DND-41 (cell line): ENCODE data around the gene SAMD4B.

Experiments used
- ATAC-seq: fragments of 200-7000 bp; cut with Tn5 transposase; 3 replicates; pipeline ENCODE4 v1.9.1; 2021; ENCODE audit warnings: low read depth; ENCODE audit not compliant: insufficient read depth
- DNase-seq: peaks from one replicate; pipeline ENCODE4 v3.0.0-alpha.2; 2020
- H2AFZ ChIP-seq: 2 replicates; pipeline ENCODE4 v1.6.0; 2012; ENCODE audit warnings: low read depth, low read length
- H3K27ac ChIP-seq: 2 replicates; pipeline ENCODE4 v1.5.1; 2012; ENCODE audit warnings: low read length, inconsistent platforms
- H3K27me3 ChIP-seq: fragments of 200-600 bp; sonication (generic); 2 replicates; pipeline ENCODE4 v1.6.0; 2012; ENCODE audit warnings: low read length, mild to moderate bottlenecking, inconsistent platforms; ENCODE audit not compliant: insufficient read depth, poor library complexity
- H3K36me3 ChIP-seq: 2 replicates; pipeline ENCODE4 v1.5.1; 2012; ENCODE audit warnings: low read length, inconsistent platforms; ENCODE audit not compliant: insufficient read depth
- H3K4me1 ChIP-seq: 2 replicates; pipeline ENCODE4 v1.5.1; 2012; ENCODE audit warnings: mild to moderate bottlenecking, low read length; ENCODE audit not compliant: insufficient read depth
- H3K4me2 ChIP-seq: 2 replicates; pipeline ENCODE4 v1.6.0; 2012; ENCODE audit warnings: mild to moderate bottlenecking, moderate library complexity, low read length, inconsistent platforms; ENCODE audit not compliant: insufficient read depth
- H3K4me3 ChIP-seq, 2 experiments: fragments of 200-600 bp in 1 of 2; shearing (Covaris generic) in 1 of 2; 2 replicates each; pipeline ENCODE4 v1.5.1; 2012 to 2016; ENCODE audit warnings: inconsistent platforms in 2 of 2, low read length in 2 of 2, mild to moderate bottlenecking in 2 of 2, low read depth in 1 of 2, moderate library complexity in 1 of 2
- H3K79me2 ChIP-seq: 2 replicates; pipeline ENCODE4 v1.6.0; 2012; ENCODE audit warnings: low read length, inconsistent platforms; ENCODE audit not compliant: insufficient read depth
- H3K9ac ChIP-seq: 2 replicates; pipeline ENCODE4 v1.6.0; 2012; ENCODE audit warnings: low read depth, mild to moderate bottlenecking, inconsistent platforms, low read length, moderate library complexity
- H3K9me3 ChIP-seq: 2 replicates; pipeline ENCODE4 v1.5.1; 2012; ENCODE audit warnings: low read length, moderate library complexity, mild to moderate bottlenecking, inconsistent platforms; ENCODE audit not compliant: insufficient read depth, severe bottlenecking
- H4K20me1 ChIP-seq: 2 replicates; pipeline ENCODE4 v1.6.0; 2012; ENCODE audit warnings: low read length; ENCODE audit not compliant: insufficient read depth
- EZH2 ChIP-seq: IDR thresholded peaks from 3 replicates; pipeline ENCODE4 v1.6.1; 2012; ENCODE audit warnings: borderline replicate concordance, low read depth, mild to moderate bottlenecking, moderate library complexity, low read length, inconsistent platforms; ENCODE audit not compliant: severe bottlenecking
- TF ChIP-seq, protein P1 (sequence below): IDR thresholded peaks from 2 replicates; pipeline ENCODE4 v1.5.1; 2012; ENCODE audit warnings: borderline replicate concordance, low read length, moderate library complexity, mild to moderate bottlenecking; ENCODE audit not compliant: poor library complexity, severe bottlenecking; ENCODE audit errors: extremely low read depth

Gene SAMD4B

DNA sequence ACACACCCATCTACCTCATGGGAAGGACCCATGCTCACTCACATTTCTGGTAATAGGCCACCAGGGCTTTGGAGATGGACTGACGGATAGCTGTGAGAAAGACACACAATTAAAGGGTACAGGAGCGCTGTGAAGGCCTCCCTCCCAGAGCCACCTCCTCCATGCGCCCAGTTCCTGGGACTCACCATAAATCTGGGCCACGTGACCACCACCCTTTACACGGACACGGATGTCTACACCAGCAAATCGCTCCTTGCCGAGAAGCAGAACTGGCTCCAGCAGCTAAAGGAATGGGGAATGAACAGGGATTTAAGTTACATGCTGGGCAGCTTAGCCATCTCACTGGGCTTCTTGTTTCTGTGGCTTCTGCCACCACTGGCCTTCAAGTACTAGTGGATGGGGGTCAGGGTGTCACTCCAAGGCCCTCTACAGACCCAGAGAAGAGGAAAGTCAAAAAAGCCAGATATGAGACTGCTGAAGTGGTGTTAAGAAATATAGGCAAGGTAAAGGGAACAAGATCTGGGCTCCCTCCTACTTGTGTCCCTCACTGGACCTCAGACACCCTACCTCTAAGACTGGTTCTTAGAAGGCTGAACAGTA, 91.4 kb downstream of the SAMD4B start:
- Histone ChIP-seq H3K4me3 (peak overlapping the region in 1 of 2 experiments; percentile 87; a peak in 2 of 4 replicates), H4K20me1 (peaks cover 30% of the 10 kb centered on the region), H3K9ac (peak overlapping the region; percentile 85), H3K27me3 (no peaks in the 10 kb centered on the region), H3K79me2 (peaks cover 32% of the 10 kb centered on the region), H3K27ac (peak overlapping the region; percentile 93; the same call in 1 of the 2 replicates), H2AFZ (no peak overlapping the region), H3K36me3 (peaks cover 35% of the 10 kb centered on the region), H3K4me2 (peak overlapping the region; percentile 93; the same call in 1 of the 2 replicates), H3K9me3 (no peaks in the 10 kb centered on the region), H3K4me1 (peaks cover 27% of the 10 kb centered on the region)
- no peak for TF ChIP-seq EZH2
- TF ChIP-seq, protein P1, sequence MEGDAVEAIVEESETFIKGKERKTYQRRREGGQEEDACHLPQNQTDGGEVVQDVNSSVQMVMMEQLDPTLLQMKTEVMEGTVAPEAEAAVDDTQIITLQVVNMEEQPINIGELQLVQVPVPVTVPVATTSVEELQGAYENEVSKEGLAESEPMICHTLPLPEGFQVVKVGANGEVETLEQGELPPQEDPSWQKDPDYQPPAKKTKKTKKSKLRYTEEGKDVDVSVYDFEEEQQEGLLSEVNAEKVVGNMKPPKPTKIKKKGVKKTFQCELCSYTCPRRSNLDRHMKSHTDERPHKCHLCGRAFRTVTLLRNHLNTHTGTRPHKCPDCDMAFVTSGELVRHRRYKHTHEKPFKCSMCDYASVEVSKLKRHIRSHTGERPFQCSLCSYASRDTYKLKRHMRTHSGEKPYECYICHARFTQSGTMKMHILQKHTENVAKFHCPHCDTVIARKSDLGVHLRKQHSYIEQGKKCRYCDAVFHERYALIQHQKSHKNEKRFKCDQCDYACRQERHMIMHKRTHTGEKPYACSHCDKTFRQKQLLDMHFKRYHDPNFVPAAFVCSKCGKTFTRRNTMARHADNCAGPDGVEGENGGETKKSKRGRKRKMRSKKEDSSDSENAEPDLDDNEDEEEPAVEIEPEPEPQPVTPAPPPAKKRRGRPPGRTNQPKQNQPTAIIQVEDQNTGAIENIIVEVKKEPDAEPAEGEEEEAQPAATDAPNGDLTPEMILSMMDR, result no peak
- ATAC-seq, result no peak
- DNase-seq, result no peak

DNA sequence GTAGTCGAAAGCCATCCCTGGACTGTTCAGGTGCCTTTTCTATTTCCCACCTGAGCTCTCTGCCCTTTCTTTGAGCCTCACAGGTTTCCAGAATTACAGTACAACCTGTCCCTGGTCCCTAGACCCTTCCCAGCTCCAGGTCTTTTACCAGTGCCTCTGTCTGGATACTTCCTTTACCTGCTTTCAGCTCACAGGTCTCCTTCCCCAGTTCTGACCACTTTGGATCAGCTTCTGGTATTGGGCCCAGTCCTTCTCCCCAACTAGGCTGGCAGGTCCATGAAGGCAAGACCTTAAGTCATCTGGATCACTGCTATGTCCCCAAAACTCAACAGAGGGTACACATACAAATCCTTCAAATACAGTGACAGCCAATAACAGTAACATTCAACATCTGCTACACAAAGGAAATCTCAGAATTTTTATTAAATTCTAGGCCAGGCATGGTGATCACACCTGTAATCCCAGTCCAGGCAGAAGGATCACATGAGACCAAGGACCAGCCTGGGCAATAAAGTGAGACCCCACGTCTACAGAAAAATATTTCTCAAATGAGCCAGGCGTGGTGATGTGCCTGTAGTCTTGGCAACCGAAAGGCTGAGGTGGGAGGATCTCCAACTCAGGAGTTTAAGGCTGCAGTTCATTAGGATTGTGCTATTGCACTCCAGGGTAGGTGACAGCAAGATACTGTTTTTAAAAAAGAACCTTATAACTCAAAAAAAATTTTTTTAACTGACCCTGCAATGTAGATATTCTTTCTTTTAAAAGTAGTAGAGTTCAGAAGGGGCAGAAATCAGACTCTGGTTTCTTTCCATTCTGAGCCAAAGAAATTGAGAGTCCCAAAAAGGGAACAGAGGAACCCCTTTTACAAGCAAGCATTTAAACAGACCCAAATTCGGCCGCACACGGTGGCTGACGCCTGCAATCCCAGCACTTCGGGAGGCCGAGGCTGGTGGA, 92.2 kb downstream of the SAMD4B start:
- Histone ChIP-seq H3K36me3 (peaks cover 35% of the 10 kb centered on the region), H2AFZ (no peak overlapping the region), H3K27ac (peak overlapping the region; percentile 93), H4K20me1 (peaks cover 30% of the 10 kb centered on the region), H3K4me1 (peaks cover 27% of the 10 kb centered on the region), H3K9ac (peak overlapping the region; percentile 85), H3K4me2 (peak overlapping the region; percentile 93), H3K9me3 (no peaks in the 10 kb centered on the region), H3K79me2 (peaks cover 32% of the 10 kb centered on the region), H3K27me3 (no peaks in the 10 kb centered on the region), H3K4me3 (peak overlapping the region; percentile 87 to 98; a peak in 3 of 4 replicates)
- DNase-seq, result no peak
- TF ChIP-seq, protein P1, result no peak
- TF ChIP-seq EZH2, result no peak
- ATAC-seq, result no peak
